CD4-positive, alpha-beta T cell treated with Interleukin-15 for 1 hour (primary cell): Measurements from ENCODE around the gene ELK4.

Experiments used
- DNase-seq: peaks from one replicate; pipeline ENCODE4 v3.0.0-alpha.2; 2020

Gene ELK4

DNA sequence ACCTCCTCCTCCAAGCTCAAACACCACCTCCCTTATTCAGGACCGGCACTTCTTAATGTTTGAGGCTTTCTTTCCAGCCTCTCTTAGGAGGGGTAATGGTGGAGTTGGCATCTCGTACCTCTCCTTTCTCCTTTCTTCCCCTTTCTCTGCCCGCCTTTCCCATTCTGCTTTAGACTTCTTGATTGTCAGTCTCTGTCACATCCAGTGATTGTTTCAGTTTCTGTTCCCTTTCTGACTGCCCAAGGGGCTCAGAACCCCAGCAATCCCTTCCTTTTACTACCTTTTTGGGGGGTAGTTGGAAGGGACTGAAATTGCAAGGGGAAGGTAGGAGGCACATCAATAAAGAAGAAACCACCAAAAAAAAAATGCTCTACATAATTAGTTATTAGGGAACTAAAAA lies 5.6 kb downstream of the ELK4 start:
- DNase-seq, result no peak

DNA sequence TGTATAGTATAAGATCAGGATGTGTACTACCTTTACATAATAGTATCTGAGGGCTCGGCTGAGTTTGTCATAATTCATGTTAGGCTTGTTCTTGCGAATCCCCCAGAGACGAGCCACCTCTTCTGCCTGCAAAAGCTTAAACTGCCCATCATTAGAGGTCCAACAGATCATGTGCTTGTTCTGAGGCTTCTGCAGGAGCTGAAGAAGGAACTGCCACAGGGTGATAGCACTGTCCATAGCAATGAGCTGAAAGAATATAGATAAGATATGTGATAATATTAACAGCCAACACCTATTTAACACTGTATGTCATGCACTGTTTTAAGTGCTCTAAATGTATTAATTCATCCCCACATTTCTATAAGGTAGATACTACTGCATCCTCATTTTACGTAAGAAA lies 8.2 kb downstream of the ELK4 start:
- no peak for DNase-seq

DNA sequence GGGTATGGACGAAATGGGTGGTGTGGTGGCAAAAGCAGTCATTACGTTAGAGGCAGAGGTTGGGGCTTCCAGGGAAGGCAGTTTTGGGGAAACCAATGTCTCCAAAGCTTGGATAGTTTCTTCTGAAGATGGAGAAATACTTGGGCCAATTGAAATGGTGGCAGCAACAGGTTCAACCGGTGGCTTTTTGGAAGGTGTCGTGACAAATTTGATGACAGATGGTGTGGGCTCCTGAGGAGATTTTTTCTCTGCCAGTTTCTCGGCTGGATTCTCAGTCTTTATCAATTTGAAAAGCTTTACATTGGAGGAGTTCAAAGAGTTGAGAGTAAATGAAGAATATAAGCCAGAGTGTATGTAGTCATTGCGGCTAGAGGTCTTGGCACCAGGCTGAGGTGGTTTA lies 11.5 kb downstream of the ELK4 start:
- no peak for DNase-seq

DNA sequence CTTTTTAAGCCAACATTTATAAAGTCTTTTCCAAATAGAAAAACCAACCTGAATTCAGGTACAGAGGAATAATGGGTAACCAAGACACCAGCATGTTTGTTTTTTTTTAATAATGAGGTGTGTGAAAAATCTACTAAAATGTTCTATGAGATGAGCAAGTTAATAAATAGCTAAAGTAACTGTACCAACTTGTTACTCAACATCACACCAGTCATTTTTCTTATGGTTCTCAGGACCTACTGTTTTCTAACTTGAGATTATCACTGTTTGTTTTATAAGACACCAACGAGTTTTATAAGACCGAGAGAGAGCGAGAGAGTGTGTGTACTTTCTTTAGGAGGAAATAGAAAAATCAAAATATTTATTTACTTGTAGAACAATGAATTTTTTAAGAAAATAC lies 12.4 kb downstream of the ELK4 start:
- no peak for DNase-seq

DNA sequence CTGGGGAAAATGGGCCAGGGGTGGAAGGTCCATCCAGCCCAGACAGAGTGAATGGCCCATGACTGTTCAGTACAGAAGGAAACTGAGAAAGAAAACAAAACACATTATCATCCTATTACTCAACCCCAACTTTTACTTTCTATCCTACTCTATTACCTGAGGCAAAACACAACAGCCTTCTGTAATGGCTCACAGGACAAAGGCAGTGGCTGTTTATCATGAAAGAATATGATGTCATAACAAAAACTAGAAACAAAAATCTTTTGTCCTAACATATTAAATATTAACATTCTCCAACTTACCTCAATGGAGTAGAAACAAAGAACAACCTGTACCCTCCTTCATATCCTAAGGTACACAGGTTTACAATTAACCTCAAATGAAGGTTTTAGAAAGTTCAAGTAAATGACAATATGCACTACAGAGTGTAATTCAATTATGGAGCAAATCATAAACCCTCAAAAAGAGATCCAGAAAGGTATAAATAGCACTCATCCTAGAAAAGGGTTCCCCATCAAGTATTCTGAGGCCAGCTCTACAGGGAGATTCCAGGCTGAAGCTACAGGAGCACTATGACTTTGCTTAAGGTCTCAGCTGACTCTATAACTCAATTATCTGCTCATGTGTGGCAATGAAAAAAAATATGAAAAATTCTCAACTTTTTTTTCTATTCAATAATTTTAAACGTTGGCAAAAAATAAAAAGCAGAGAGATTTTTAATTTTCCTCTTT lies 15.1 kb downstream of the ELK4 start:
- DNase-seq, result no peak

DNA sequence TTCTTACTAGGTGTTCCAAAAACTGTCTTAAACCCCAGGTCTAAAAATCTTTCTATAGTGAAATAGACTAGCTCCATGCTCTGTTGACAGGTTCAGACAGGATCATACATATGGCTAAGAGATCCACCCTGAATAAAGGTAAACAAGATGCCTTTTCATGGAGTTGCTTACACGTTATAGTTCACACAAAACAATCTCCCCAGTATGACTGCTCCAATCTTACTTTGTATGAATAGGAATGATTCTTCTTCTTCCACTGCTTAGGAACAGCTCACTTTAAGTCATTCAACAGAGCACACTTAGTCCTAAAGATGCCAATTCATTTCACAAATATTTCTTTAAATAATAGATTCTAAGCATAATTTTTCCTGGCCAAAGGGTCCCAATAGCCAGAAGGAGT lies 16.0 kb downstream of the ELK4 start:
- DNase-seq, result no peak

DNA sequence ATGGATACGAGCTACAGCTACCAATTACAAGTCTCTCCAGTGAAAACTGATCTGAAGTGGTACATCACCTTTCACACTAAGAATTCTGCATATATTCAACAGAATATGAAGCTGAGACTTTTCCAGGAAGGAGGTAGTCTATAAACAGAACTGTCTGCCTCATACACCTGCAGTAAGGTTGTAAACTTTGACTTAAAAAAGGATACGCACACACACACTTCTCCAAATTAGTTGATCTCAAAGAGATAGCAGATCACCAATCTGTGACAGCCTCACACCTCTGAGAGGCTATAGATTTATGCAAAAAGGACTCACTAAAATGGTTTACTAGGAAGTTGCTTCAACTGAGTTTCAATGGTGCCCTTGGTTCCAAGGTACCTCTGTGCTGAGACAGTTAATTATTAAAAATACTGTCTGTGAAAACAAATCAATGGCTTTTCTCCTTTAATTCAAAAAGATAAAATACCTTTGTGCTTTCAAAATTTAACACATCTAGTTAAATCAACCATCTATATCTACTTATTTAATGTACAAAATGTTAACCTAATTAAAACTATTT lies 17.9 kb downstream of the ELK4 start:
- DNase-seq, result no peak

DNA sequence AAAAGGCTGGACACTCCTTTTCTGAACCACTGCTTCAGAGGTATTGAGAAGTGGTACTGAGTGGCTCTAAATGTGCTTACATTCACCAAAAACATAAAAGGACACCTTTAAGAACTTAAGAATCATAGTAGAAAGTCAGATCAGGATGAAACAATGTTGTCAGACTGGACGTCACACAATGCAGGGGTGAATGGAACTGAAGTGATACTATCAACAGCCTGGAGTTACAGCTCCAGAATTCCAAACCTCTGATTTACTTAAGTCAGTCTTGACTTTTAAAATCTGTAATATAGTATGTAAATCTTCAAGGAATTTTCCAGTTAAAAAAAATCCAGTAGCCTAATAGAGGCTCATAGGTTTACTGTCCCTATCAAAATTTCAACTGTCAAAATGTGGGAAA lies 19.3 kb downstream of the ELK4 start:
- no peak for DNase-seq

DNA sequence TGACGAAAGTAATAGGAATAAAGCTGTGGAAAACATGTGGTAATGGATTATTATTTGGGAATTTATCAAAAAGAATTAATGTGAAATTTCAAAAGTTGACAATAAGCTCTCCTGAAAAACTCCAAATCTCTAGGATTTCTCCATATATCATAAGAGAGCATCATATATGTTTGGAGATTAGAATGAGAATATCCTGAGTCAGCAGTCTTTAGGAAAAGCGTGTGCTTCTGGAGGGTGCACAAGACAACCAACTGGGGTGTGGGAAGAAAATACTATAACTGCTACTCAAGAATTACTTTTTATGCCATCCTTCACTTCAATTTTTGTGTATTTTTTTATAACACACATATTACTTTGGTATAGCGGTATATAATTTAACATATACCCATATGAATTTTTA lies 19.7 kb downstream of the ELK4 start:
- no peak for DNase-seq

DNA sequence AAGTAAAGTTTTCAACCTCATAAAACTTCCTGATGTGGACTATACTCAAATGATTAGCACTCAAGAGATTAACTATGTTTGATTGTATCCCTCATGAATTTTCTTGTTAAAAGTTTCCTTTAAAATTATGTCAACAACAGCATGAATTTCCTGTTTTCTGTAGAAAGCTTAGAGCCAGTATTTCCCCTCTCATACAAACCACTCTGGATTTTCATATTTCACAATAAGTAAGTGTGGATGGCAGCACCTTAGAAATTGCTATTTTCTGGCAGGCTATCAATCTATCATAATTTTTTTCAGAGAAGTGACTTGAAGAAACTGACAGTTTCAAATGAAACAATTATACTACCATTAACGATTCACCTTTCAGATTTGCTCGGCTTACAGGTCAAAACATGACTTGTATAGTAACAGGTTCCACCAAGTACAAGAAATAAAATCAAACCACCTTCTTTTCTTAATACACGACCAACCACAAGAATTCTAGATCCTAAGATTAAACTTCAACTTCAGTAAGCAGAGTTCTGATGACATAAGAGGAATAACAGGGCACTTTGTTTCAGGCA lies 20.8 kb downstream of the ELK4 start:
- no peak for DNase-seq

DNA sequence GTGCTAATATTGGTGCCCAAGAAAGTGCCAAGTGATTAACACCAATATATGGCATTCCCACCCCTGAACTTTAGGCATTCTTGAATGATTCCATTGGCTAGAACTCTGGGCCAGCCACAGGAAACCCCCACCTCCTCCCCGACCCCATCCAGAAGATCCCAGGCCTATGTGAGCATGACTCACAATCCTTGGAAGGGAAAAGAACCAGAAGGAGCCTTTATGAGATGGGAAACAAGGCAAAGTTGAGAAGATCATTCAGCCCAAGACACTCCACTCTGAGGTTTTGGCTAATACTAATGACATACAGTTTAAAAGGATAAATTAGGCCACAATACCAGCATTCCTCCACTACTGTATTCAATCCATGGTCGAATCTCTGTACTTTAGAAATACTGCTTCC lies 21.8 kb downstream of the ELK4 start:
- DNase-seq, result no peak

DNA sequence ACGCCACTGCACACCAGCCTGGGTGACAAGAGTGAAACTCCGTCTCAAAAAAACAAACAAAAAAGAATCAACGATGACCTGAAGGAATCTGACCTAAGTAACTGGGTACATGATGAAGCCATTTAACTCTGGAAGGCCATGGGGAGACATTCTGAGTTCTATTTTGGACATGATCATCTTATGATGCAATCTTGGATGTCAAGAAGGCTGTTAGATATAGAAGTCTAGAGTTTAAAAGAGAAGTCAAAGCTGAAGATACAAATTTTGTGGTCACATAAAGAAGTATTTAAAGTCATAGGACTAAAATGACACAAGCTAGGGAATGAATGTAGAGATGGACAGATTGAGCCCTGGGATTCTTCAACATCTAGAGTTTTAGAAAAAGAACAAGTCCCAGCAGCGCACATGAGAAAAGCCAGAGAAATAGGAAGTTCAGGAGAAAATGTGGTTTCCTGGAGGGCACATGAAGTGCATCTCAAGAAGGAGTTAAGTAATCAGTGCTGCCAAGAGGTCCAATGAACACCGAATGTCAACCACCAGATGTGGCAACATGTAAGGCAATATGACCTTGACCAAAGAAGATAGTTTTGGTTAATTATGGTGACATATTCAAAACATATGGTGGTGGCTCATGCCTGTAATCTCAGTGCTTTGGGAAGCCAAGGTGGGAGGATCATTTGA lies 26.8 kb downstream of the ELK4 start:
- no peak for DNase-seq

DNA sequence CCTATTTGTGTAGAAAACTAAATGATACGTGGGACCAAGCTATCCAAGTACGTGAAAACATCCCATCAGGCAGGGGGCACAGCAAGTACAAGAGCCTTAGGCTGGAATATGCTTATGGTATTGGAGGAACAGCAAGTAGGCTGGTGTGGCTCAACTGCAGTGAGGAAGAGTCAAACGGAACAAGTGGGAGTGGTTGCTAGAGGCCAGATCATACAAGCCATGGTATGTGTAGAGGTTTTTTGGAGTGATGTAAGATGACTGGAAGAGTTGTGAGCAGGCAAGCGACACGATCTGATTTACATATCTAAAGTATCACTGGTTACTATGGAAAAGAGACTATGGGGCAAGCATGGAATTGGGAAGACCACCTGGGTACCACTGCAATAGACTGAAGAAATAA lies 27.8 kb downstream of the ELK4 start:
- DNase-seq, result no peak

DNA sequence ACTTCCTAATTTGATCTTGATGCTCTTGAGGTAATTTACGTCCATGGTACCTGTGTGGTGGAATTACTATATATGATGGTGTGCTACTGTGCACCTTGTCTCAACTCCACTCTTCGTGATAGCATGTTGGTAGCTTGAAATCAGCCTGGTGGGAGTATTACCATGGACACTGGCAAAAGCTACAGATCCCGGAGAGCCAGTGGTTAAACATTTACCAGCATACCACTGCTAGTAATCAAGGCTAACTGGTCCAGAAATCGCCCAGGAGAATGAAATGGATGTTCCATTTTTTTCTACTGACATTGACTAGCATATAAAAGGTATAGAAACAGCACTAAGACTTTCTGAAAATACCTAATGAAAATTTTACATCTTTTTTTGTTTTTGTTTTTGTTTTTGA lies 30.6 kb downstream of the ELK4 start:
- no peak for DNase-seq

DNA sequence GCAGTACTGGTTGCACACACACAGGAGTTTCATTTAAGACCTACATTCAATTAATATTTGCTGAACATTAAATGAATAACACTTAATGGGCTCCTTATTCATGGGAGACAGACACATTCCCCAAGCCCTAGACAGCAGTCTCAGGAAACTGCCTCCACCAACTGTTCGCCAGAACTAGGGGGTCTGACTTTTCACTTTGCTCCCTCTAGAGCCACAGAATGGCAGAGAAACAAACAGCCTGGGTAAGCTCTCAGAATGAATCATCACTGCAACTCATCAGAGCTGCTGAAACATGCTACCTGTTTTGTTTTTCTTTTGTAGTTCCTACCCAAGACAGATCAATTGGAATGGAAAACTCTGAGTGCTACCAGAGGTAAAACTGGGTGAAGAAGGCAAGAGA lies 31.7 kb downstream of the ELK4 start:
- DNase-seq, result no peak

DNA sequence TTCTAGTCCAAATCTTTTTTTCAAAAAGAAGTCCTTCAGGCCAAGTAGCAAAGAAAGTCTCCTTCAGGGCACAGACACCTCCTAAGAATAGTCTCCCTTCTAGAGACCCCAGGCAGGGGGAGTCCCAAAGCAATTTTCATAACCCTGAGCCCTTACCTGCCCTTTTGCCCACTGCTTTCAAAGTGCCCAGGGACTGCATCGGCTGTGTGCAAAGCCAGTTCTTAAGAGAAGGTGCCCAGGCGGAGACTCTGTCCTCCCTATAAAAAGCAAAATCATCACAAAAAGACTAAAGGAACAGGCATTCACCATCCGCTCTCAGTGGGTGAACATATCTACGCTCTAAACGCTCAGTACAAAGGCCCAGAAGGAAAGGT lies 32.2 kb downstream of the ELK4 start:
- no peak for DNase-seq

DNA sequence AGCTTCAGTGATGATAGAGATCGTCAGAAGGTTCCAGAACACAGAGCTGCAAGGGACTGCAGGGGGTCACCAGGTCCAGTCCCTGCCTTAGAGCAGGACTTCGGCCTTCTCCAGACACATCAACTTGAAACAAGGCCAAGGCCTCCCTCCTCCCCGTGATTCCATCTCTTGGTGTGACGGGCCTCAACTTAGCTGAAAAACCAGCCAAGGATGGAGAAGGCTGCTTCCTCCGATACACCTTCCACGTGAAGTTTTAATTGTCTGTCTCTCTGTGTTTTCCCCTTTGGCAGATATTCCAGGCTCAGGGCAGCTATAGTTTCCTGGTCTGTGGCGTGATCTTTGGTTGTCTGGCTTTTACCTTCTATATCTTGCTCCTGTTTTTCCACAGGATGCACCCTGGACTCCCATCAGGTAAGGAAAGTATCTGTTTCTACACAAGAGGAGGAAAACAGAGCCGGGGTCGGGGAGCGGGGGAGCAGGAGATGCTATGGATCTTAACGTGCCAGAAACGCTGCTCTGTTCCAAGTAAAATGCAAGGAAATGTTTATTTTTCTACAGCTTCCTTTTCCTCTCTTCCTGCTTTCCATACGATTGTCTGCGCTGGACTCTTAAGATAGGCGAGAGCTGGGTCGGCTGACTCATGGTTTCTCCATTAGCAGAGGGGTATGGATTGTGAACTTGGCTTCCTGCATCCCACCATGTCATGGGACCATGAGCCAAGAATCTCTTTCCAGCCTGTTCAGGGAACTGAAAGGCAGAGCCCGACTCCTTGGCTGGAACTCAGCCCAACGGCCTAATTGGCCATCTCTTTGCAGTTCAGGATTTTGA lies 32.8 kb downstream of the ELK4 start:
- no peak for DNase-seq

DNA sequence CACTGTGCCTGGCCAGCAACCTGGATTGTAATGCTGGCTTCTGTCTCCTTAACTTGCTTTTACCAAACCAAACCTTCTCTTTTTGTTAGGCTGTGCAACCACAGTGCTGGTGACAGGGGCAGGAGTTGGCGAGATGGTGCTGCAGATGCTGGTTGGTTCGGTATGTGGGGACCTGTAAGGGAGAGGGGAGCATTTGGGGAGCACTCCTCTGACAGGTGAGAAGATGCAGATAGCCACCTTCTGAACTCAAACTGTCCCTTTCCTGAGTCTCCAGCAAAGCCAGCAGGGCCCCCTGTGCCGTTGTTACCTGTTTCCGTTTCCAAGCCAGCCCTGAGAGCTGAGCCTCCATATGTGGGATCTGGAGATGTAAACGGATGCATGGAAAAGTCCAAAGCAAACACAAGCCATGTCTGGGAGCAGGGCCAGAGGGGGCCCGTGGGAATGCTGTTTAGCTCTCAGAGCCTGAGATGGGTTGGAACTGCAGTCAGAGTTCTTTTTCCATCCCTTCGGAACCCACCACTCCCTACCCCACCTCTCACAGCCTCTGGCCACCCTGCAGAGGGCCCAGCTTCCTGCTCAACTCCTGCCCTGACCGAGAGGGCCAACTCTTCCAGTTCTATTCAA lies 34.0 kb downstream of the ELK4 start:
- no peak for DNase-seq

DNA sequence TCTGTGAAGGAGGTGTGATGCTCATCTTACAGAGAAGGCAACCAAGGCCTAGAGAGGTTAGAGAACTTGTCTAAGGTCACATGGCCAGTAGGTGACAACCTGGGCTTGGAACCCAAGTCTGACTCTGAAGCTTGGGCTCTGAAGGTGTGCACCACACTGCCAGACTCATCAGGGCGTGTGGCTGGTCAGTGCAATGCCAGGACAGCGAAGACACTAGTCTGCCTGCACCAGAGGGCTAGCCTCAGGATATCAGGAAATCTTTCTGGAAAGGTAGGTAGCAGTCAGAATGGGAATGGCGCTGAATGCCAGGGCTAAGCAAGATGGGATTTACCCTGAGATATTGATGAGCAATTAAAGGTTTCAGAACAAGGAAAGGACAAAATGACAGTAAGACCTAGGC lies 34.9 kb downstream of the ELK4 start:
- no peak for DNase-seq

DNA sequence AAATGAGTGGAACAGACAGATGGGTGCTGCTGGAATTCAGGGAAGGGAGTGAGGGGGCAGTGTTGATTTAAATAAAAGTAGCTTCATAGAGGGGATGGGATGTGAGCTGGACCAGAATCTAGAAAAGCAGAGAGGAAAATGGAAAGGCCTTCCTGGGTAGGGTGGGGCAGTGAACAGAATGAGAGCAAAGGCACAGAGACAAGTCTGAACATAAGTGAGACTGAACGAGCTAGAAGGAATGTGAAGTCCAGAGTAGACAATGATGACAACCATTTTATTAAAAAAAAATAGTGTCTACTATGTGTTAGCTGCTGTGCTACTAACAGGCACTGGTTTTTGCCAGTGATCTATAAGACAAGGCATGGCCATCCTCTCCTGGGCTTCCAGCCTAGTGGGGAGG lies 36.0 kb downstream of the ELK4 start:
- DNase-seq, result no peak

DNA sequence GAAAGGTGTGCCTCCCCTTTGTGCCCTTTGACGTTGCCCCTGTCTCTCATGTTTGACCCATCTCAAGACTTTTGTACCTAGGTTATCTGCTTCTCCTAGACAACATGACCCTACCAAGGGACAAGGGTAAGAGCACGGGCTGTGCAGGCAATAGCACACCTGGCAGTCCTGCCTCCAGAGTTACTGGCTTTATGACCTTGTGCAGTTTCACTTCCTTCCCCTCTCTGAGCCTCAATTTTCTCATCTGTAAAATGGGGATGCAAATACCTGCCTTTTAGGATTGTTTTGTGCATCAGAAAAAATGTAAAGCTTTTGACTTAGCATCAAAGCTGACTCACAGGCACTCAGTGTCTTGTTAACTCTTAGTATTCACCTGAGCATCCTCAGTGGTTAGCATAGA lies 36.4 kb downstream of the ELK4 start:
- no peak for DNase-seq

DNA sequence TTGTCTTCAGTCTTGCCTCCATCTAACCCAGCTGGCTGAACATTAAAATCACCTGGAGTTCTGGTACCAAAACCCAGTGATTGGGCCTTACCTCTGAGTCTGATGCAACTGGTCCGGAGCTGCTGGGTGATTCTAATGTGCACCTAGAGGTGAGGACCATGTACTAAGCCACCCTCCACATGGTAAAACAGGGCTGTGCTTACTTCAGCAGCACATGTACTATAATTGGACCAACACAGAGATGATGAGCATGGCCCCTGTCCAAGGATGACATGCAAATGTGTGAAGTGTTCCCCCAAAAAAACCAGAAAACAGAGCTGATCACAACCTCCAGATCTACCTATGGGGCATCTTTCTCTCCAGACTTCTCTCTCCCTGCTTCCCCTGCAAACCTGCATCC lies 37.0 kb downstream of the ELK4 start:
- DNase-seq, result no peak

DNA sequence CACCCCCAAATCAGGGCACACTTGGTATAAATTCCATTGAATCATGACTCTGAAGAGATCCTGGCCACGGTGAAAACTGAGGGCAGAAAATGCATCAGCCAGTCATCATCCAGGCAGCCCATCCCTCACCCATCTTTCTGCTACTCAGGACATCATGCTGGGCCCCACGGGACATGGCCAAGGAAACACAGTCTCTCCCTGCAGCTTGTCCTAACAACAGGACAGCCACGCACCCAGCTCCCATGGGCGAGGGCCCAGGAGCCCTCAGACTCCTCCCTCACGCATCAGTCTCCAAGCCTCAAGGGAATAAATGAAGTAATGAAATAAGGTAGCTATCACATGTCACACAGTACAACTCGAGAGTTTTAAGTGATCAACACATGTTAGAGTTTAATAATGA lies 37.8 kb downstream of the ELK4 start:
- no peak for DNase-seq
